GM19099 (cell line): Measurements from ENCODE around the gene SLX4IP.

Experiments
- POLR2A ChIP-seq: IDR thresholded peaks from 3 replicates; pipeline ENCODE4 v1.6.1; 2011; ENCODE audit warnings: low read depth; ENCODE audit not compliant: insufficient read length; ENCODE audit errors: extremely low read depth

SLX4IP gene

DNA sequence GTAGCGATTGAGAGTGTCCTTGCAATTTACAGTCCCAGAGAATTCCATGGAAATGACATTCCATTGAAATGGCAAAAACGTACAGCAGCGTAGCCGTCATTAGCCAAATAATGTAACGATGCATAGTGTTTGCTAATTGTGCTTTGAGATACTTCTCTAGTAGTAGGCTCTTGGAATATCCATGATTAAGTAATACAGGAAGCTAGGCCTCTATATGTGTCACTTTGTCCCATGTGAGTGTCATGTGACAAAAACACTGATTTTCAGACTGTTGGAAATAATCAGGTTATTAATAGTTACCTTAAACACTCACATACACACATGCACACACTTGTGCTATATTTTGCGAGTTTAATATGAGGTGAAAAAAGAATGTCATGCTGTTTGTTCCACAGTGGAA, 35.2 kb downstream of the SLX4IP start:
- TF ChIP-seq POLR2A = no peak

DNA sequence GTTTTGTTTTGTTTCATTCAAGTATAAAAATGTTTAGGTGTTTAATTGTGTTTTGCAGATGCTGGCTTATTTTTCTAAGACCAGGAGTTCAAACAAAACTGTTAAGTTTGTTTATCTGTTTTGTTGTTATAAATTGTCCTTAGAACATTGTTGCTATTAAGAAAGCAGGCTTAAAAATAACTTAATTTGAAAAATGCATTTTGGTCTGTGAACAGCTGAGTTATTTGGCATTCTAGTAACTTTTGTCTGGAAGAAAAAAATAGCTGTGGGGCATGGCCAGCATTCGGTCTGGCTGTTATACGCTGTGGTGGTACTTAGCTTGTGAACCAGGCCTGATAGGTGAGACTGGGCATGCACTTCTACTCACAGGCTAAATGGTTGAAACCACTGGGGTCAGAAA, 37.8 kb downstream of the SLX4IP start:
- no peak for TF ChIP-seq POLR2A

DNA sequence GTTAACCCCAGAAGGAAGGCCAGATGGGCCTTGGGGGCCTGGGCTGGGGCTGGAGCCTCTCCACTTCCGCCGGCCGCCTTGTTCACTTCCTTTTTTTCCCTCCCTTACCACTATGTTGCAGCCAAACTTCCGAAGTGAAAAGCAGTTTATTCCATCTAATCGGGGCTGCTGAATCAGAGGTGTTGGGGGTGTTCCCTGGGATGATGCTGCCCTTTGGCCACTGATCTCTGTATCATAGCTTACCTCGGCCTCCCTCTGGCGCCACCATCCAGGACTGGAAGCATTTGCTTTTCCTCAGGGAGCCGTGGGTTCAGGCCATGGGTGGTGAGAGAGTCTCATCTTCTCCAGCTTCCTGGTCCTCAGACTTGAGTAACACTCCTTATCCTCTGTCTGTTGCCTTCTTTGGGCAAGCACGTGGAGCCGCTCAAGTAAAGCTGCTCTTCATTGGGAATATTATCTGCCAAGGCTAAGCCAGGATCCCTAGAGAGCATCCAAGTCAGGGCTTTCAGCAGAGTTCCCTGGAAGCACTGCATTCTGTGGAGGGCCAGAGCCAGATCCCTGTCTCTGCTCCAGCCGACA, 39.6 kb downstream of the SLX4IP start:
- no peak for TF ChIP-seq POLR2A

DNA sequence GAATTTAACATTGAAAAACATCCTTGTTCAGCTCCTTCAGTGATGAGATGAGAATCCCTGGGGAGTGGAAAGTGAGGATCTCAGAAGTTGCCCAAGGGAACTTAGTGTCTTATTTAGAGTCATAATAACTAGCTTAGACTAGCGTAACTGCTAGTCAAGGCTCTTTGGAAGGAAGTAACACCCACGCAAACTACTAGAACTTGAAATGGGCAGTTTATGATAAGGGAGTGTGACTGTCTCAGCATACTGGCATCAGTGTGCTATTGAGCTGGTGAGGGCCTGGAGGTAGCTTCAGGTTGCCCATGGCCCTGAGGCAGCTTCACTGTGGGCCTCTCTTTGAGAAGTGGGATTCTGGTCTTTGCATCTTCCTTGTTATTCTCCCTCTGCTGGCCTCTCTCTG, 40.1 kb downstream of the SLX4IP start:
- no peak for TF ChIP-seq POLR2A

DNA sequence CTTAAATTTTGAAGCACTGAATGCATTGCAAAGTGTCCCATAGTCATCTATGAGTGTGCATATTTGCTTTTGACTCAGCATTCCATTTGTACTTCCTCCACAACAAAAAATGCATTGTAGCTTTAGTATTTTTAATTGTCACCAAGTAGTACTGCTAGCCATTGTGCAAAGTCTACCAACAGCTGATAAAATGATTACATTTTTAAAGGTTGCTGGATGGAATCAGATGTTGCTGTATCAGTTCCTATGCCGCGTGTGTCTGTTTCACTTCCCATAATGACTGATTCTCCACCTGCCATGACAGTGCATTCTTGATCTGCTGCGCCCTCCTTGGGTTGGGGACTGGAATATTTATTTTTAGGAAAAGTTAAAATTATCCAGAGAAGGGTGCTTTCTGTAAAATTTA, 41.2 kb downstream of the SLX4IP start:
- no peak for TF ChIP-seq POLR2A

DNA sequence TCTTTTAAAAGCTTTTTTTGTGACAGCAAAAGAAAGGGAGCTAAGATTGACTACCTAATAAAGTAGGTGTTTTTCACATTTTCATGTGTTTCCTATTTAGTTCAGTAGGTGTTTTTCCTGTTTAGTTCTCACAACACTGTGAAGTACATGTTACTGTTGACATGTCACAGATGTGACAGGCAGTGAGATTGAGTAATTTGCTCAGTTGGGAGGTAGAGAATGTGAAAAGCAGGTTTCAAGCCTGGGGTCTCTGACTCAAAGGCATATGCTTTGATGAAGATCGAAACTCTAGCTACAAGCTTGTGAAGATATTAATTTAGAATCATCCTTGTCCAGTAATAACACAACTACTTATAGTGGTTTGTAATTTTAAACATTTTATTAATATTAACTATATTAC, 43.1 kb downstream of the SLX4IP start:
- TF ChIP-seq POLR2A = no peak

DNA sequence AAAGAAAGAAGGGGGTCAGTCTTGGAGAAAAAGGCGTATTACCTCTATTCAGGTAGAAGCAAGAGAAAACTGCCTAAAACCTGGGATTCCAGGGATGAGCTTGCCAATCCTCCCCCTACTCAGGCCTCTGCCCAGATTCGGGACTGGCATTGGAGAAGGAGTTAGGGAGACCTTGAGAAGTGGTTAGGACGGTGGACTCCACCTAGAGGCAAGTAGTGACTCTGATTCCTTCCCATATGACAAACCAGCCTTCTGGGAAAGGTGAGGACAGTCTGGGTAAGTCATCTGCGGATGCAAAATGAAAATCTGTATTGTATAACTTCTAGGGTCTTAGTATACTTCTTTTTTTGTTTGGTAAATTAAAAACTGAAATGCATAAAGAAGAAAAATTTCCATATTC, 43.8 kb downstream of the SLX4IP start:
- TF ChIP-seq POLR2A = no peak

DNA sequence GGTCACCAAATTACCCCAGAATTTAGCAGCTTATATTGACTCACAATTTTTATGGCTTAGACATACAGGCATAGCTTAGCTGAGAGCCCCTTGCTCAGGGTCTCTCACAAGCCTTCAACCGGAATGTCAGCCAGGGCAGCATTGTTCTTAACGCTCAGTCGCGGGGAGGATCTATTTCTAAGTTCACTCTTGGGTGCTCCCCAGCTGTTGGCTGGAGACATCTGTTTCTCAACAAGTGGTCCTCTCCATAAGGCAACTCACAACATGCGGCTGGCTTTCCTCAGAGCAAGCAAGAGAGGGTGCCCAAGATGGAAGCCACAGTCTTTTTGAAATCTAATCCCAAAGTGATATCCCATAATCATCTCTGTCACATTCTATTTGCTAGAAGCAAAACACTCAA, 46.6 kb downstream of the SLX4IP start:
- no peak for TF ChIP-seq POLR2A

DNA sequence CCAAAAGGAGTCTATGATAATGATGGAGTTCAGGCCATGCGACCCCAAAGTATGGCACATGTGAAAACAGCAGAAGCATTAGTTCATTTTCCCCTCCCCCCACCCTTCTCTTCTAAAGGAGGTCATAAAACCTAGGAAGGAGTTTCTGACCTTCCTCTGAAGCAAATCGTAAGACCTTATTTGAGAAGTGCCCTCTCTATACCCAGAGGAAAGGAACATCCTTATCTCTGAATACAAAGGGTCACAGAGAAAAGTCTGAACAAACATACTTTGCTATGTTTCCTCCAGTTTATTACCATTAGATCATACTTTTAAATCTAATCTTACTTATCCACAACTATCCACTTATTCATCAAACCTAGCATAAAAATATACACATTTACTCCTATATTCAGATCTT, 48.6 kb downstream of the SLX4IP start:
- TF ChIP-seq POLR2A = no peak

DNA sequence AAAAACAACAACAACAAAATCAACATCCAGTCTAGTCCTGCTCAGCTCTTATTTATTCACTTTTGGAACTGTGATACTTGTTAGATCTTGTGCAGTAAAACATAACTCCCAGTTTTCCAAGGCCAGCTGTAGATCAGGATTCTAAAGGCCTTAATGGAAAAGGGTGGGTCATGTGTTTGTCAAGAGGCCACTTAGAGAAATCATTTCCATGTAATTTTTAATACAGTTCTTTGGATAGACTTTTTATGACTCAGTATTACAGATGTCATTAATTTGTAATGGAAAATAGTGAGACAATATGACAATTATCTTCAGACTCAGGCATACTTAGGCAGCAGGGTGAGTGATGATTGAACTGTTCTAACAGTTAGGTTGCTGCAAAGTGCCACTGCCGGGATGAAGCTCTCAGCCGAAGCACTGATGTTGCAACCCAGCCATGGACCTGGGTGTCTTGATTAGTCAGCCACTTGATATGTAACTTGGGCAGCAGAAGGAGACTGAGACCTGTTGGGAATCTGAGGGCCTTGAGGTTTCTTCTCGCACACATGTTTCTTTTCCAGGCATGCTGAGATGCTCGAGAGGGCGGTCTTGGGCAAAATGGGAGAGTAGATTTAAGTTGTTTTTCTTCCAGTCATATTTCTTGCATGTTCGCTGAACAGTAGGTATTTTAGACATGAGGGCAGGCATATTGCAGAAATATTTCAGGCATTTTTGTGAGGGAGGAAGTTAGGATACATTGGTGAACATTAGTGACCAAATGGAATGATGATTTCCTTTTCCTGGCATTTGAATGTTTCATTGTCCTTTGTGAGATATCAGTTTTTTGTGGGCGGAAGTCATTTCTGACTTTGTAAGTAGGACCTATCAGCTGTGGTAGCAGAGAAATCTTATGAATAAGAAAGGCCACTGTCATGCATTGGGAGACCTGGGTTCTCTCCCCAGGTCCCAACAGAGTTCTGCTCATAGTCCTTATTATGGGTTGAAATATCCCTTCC, 52.3 kb downstream of the SLX4IP start:
- TF ChIP-seq POLR2A = no peak

DNA sequence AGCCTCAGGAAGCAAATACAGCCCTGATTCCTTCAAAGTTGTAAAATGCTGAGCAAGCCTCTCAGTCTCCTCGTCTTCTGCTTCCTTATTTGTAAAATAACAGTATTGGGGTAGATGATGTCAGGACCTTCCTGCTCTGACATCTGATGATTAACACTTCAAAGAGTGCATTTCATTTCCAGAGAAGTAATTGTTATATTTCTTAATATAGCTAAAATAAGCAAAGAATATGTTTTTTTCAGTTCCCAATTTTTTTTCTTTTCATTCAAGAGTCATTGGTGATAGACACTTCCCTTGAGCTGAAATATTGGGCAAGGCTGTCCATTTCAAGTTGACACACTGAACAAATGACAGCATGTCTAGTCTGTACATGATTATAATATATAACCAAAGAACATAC, 53.4 kb downstream of the SLX4IP start:
- TF ChIP-seq POLR2A = no peak

DNA sequence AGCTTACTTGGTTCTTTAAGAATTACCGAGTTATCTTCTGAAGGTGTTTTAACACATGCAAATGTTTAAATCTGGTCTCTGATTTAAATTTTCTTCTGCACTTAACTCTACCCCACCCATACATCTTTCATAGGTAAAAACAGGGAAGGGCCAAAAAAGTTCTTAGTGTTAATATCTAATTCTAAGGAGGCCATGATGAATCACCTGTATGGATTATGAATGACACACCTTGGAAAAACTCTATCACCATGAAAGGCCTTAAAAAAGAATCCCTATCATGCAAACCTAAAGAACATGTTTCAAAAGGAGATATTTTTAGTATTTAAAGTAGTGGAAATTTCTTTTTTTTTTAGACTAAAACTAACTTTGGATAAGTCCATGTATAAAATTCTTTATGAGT, 54.7 kb downstream of the SLX4IP start:
- no peak for TF ChIP-seq POLR2A

DNA sequence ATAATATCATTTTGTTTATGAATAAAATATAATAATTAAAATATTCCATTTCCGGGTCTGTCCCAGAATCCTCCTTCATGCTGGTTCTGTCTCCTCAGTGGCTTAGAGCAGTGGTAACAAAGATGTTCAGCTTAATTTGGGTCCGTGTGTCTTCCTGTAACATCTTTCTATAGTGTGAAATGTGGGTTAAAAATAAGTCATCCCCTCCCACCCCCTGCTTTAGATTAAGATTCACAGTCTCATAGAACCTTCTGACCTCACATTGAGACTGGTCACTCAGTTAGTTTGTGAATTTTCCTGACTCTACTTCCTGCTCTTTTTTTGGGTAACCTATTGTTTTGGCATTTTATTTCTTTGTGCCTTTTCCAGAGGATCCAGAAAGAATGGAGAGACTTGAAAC, 55.2 kb downstream of the SLX4IP start:
- TF ChIP-seq POLR2A = no peak

DNA sequence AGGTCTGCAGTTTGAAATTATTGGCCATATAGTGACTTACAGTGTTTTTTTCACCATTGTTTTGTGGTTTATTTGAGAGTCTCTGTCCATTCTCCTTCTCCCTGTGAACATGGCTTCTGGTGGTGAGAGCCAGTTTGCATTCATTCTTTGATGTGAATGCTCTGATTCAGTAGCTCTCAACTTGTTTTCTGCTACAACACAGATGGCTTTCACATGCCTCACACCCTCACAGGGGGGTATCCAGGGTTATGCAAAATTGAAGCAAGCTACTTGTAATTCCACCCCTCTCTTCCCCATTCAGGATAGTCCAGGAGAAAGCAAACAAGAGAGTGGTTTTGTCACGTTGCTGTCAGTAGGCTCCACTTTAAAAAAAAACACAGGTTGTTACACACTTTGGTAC, 55.6 kb downstream of the SLX4IP start:
- TF ChIP-seq POLR2A = no peak

DNA sequence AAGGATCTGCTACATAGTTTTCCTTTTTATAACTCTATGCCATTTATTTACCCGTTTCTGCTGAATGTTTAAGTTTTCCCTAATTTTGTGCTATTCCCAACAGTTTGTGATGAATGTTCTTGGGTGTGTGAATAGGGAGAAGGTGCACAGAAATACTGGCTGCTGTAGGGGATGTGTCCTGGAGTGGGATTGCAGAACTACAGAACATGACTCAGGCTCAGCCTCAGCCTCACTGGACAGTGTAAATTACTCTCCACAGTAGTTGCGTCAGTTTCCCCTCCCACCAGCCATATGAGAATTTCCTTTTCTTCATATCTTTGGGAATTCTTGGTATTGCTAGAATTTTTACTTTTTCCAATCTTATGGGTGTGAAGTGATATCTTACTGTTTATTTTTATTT, 57.0 kb downstream of the SLX4IP start:
- TF ChIP-seq POLR2A = no peak

DNA sequence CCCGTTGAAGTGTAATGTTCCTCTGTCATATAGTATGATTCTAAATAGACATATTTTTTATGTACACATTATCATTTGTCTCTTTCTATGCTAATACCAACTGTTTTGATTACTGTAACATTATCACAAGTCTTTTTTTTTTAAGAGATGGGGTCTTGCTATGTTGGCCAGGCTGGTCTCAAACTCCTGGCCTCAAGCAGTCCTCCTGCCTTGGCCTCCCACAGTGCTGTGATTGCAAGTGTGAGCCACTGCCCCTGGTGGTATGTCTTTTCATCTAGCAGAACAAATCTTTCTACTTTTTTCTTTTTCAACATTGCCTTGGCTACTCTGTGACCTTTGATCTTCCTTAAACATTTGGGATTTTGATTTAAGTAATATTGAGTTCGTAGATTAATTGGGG, 57.7 kb downstream of the SLX4IP start:
- TF ChIP-seq POLR2A = no peak
